Skin of body (tissue), 2 donors: ENCODE results near the gene IL17REL. TPM values are rescaled to one million over a fixed set of nuclear protein-coding genes. Genes with fewer than 3 reads are reported as not detected.

Source experiments
- DNase-seq: peaks from one replicate; lab custom pipeline; 2025; lab: John Stamatoyannopoulos, UW
- total RNA-seq: library from RNA; depleted of rRNA; stranded (reverse); fragments of >200 nt; gene quantifications from one replicate; pipeline ENCODE4 v1.2.3, GENCODE V29; 2014

IL17REL gene
- total RNA-seq, 1 donor from 2014 or later: not detected

GRCh38 chr22:50008151-50009040 lies 4.2 kb downstream of the IL17REL start:
- DNase-seq: no peak

GRCh38 chr22:50007057-50007511 lies 5.5 kb downstream of the IL17REL start:
- no peak for DNase-seq

GRCh38 chr22:50004918-50005317 lies 7.6 kb downstream of the IL17REL start:
- no peak for DNase-seq

GRCh38 chr22:50002791-50003190 lies 9.8 kb downstream of the IL17REL start:
- no peak for DNase-seq

GRCh38 chr22:50001388-50002231 lies 11.0 kb downstream of the IL17REL start:
- no peak for DNase-seq

GRCh38 chr22:50000587-50001387 lies 11.8 kb downstream of the IL17REL start:
- DNase-seq: no peak

GRCh38 chr22:49999946-50000586 lies 12.5 kb downstream of the IL17REL start:
- DNase-seq: no peak

- DNase-seq: no peak
These were observed 13.3 kb downstream of the IL17REL start for GRCh38 chr22:49999063-49999945.

- DNase-seq: no peak
These were observed 13.9 kb downstream of the IL17REL start for GRCh38 chr22:49998718-49999062.

GRCh38 chr22:49997932-49998717 lies 14.4 kb downstream of the IL17REL start:
- DNase-seq: no peak

GRCh38 chr22:49997251-49997599 lies 15.3 kb downstream of the IL17REL start:
- DNase-seq: no peak

GRCh38 chr22:49996518-49997250 lies 15.9 kb downstream of the IL17REL start:
- no peak for DNase-seq

- DNase-seq: no peak
These were observed 16.4 kb downstream of the IL17REL start for GRCh38 chr22:49996119-49996517.

GRCh38 chr22:49995361-49996118 lies 17.0 kb downstream of the IL17REL start:
- DNase-seq: no peak

GRCh38 chr22:49995041-49995360 lies 17.6 kb downstream of the IL17REL start:
- DNase-seq: no peak

GRCh38 chr22:49994361-49995040 lies 18.1 kb downstream of the IL17REL start:
- DNase-seq: no peak

GRCh38 chr22:49993649-49994360 lies 18.8 kb downstream of the IL17REL start:
- DNase-seq: no peak
